GM08714 (cell line): Measurements from ENCODE around the gene UGT2B11.
"Not testable (repeated sequence)": the region's sequence is repeated elsewhere in the genome, so short reads cannot be mapped to it uniquely, and the experiment has no call there.

Experiments
- H3K4me3 ChIP-seq: fragments of 200-500 bp; sonication (Bioruptor generic); 2 replicates; pipeline ENCODE4 v1.5.1; 2014; ENCODE audit warnings: mild to moderate bottlenecking, low read length, inconsistent platforms
- ZNF274 ChIP-seq: IDR thresholded peaks from 2 replicates; pipeline ENCODE4 v1.6.1; 2012; ENCODE audit warnings: mild to moderate bottlenecking, low read depth, low read length

The UGT2B11 gene

DNA sequence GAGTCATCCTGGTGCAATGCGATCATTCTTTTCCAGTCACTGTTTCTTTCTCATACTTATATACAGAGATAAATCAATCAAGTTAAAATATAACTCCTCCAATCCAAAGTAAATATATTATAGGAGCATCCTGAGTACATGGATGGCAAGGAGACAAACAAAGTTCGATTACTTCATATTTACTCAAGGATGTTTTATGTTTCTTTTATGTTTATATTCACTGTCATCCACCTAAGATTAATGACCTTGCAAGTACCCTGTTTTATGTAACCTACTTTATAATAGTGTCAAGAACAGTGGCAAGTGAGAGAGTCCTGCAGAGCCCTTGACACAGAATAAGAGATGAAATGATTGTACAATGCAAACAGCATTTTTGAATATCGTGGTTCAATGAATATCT is at the start of gene UGT2B11:
TSS of gene UGT2B11 (minus strand) at position 33 of the 400 bp plus-strand sequence. CDS start at position 7, 26 bp downstream.
- no peak for TF ChIP-seq ZNF274
- H3K4me3 ChIP-seq = no peak within 1 kb of the TSS

DNA sequence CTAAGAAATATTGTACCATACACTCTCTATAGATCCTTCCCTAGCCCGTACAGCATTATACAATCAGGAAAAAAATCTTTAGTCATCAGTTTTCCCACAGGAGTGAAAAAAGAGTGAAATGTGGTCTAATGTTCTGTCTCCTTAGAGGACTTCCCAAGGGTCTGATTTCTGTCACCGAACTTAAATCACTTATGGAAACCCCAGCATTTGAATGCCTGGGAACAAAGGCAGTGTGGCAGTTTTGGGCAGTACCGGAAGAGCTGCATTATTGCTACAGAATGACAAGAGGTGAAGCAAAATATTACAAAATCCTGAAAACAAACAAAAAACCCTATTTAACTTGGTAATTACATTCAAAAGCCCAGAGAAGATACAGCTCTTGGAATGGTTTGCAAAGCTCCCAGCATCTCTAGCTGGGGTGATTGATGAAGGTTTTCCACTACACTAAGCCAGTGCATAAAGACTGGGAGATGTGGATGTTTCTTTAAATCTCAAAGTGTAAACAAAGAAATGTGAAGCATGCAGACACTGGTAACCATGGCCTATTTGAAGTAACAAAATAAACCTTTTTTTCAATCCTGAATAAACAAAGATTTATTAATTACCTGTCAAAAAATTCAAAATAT is 38.7 kb upstream of the UGT2B11 start:
- H3K4me3 ChIP-seq = not testable (repeated sequence)

GRCh38 chr4:69250884-69251283 is 36.3 kb upstream of the UGT2B11 start:
- H3K4me3 ChIP-seq = not testable (repeated sequence)

- H3K4me3 ChIP-seq = not testable (repeated sequence)
These were observed 28.2 kb upstream of the UGT2B11 start for GRCh38 chr4:69242562-69243240.

DNA sequence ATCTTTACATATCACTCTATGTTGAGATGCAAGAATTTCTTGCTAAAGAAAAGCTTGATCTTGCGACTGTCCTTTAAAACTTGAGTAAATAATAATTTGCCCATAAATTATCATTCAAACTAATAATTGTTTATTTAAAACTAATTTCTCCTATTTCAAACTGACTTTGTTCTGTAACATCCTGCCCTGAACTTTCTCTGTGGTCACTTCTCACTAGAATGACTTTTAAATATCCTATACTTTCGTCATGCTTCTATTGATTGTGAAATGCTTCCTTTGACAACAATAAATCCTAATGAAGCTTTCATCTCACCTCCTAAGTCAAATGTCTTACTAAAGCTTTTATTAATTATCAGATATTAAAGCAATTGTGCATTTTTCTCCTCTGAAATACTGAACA is 27.2 kb upstream of the UGT2B11 start:
- H3K4me3 ChIP-seq = not testable (repeated sequence)

GRCh38 chr4:69240787-69241186 is 26.2 kb upstream of the UGT2B11 start:
- H3K4me3 ChIP-seq = not testable (repeated sequence)

DNA sequence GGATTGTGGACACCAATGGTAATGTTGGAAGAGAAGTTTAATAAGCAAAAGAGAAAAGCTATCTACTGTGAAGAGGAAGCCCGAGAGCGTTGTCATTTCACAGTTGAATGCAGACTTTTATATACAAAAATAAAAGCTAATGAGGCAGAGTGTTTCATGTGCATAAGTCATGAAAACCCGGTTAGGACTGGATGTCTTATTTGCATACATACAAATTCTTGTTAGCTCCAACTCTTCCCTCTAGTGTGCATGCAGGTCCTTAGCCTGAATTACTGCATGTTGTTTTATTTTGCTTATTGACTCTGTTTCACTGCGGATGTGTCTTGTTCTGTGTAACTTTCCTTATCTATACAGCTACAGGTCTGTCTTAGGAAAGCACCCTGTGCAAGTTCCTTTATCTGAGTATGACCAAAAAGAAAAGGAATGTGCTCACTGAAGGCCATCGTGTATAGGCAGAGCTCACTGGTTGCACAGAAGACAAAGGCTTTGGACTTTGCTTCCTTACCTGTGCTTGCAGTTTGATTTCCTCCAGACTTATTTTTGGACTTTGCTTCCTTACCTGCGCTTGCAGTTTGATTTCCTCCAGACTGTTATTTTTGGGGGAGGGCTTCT is 25.1 kb upstream of the UGT2B11 start:
- no peak overlapping the region for H3K4me3 ChIP-seq
- no peak for TF ChIP-seq ZNF274

- TF ChIP-seq ZNF274 = no peak
- H3K4me3 ChIP-seq = no peak overlapping the region
These were observed 24.5 kb upstream of the UGT2B11 start for GRCh38 chr4:69239092-69239491.

GRCh38 chr4:69224891-69225290 is 10.3 kb upstream of the UGT2B11 start:
- no peak for TF ChIP-seq ZNF274
- no peak overlapping the region for H3K4me3 ChIP-seq

DNA sequence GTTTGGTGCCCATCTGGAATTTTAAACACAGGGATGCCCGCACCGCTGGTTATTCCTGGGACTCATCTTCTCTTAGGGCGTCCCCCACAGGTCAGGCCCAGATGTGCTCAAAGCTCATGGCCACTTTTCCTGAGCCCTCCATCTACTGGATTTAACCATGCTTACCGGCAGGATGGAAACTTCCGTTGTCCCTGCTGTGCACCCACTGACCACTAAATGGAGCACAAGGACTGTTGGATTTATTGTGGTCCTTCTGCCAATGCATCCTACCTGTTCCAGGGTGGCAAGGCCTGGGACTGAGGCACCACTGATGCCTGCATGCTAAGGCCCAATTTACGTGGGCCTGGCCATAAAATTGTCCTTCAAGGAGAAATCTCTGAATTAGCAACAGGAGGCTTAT is 8.7 kb upstream of the UGT2B11 start:
- not testable (repeated sequence) for H3K4me3 ChIP-seq

DNA sequence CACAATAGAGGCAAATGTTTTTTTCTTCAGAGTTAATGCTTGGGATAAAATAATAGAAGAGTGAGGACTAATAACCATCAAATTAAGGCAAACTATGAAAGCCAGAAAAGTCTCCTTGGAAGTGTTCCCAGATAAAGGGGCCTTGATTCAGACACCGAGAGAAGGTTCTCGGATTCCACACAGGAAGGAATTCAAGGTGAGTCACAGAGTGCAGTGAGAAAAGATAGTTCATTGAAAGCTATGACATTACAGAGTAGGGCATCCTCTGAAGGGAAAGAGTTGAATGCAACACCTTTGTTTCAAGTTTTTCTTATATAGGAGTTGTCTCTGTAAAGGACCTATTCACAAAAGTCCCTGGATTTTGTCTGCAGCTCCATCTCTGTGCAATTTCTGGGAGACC is 3.9 kb upstream of the UGT2B11 start:
- not testable (repeated sequence) for H3K4me3 ChIP-seq

DNA sequence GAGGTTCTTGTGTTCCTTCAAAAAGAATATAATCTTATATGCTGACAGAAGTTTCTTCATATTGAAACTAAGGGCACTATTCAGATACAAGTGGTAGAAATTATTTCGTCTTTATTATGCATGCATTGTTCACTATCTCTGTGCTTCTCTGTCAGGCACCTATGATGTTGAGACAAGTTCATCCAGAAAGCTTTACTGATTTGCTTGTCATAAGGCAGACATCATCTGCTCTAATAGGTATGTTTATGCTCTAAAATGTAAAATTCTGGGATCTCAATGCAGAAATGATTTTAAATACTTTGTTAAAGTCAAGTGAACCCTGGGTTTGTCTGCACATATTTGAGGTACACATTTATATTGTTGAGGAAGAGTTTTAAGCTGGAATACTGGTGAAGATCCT is 3.6 kb downstream of the UGT2B11 start:
- H3K4me3 ChIP-seq = no peak overlapping the region
- TF ChIP-seq ZNF274 = no peak

GRCh38 chr4:69198506-69198905 is 16.0 kb downstream of the UGT2B11 start:
- not testable (repeated sequence) for H3K4me3 ChIP-seq

GRCh38 chr4:69196209-69196965 is 18.2 kb downstream of the UGT2B11 start:
- no peak overlapping the region for H3K4me3 ChIP-seq
- no peak for TF ChIP-seq ZNF274

DNA sequence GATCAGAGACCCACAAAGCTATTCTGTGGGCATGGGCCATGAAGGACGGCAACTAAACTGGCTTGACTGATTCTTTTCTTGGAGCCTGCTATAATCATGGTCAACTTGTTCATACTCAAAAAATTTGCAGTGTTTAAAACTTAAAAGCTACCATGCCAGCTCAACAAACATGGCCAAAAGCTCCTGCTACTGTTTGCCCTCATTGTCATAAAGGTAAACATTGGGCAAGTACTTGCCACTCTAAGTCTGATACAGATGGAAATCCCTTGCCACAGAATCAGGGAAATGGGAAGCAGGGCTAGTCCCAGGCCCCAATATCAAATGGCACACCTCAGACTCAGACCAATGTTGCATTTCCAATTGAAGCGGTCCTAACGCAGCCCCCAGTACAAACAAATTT is 20.4 kb downstream of the UGT2B11 start:
- no peak overlapping the region for H3K4me3 ChIP-seq
- no peak for TF ChIP-seq ZNF274

GRCh38 chr4:69191905-69192304 is 22.6 kb downstream of the UGT2B11 start:
- not testable (repeated sequence) for H3K4me3 ChIP-seq

GRCh38 chr4:69190621-69191020 is 23.9 kb downstream of the UGT2B11 start:
- H3K4me3 ChIP-seq = not testable (repeated sequence)

GRCh38 chr4:69181519-69182169 is 32.9 kb downstream of the UGT2B11 start:
- H3K4me3 ChIP-seq = not testable (repeated sequence)

GRCh38 chr4:69179817-69180216 is 34.7 kb downstream of the UGT2B11 start:
- H3K4me3 ChIP-seq = not testable (repeated sequence)

- not testable (repeated sequence) for H3K4me3 ChIP-seq
These were observed 35.8 kb downstream of the UGT2B11 start for GRCh38 chr4:69178751-69179205.
